Measurements from ENCODE around the gene ZNF48. TPM values are rescaled to one million over a fixed set of nuclear protein-coding genes. Genes with fewer than 3 reads are reported as not detected.

Gene ZNF48
- total RNA-seq, 1 experiment from 2014 or later: 46.3 TPM

GRCh38 chr16:30418350-30419181 is 23.3 kb downstream of the ZNF48 start:
- H3K36me3 ChIP-seq (replicated peaks; ENCODE audit: control insufficient read depth, insufficient read depth, low read length): peaks cover 3% of the 10 kb centered on the region
- H3K27me3 ChIP-seq (ENCODE audit: control insufficient read depth, insufficient read depth, low read length): no peaks in the 10 kb centered on the region
- no peak for DNase-seq
- peak overlapping the region; percentile 60 for H3K4me3 ChIP-seq (ENCODE audit: insufficient read depth, low read depth, low read length)

GRCh38 chr16:30421010-30421409 is 25.8 kb downstream of the ZNF48 start:
- no peak for DNase-seq
- peaks cover 10% of the 10 kb centered on the region for H3K36me3 ChIP-seq (replicated peaks; ENCODE audit: control insufficient read depth, insufficient read depth, low read length)
- no peaks in the 10 kb centered on the region for H3K27me3 ChIP-seq (ENCODE audit: control insufficient read depth, insufficient read depth, low read length)
- no peak overlapping the region for H3K4me3 ChIP-seq (ENCODE audit: insufficient read depth, low read depth, low read length)

GRCh38 chr16:30428055-30428454 is 32.8 kb downstream of the ZNF48 start:
- H3K27me3 ChIP-seq (ENCODE audit: control insufficient read depth, insufficient read depth, low read length): no peaks in the 10 kb centered on the region
- peaks cover 18% of the 10 kb centered on the region for H3K36me3 ChIP-seq (replicated peaks; ENCODE audit: control insufficient read depth, insufficient read depth, low read length)
- no peak for DNase-seq
- no peak overlapping the region for H3K4me3 ChIP-seq (ENCODE audit: insufficient read depth, low read depth, low read length)

GRCh38 chr16:30429418-30429677 is 34.1 kb downstream of the ZNF48 start:
- DNase-seq: no peak
- peaks cover 10% of the 10 kb centered on the region for H3K36me3 ChIP-seq (replicated peaks; ENCODE audit: control insufficient read depth, insufficient read depth, low read length)
- no peaks in the 10 kb centered on the region for H3K27me3 ChIP-seq (ENCODE audit: control insufficient read depth, insufficient read depth, low read length)
- peak overlapping the region; percentile 98 for H3K4me3 ChIP-seq (ENCODE audit: insufficient read depth, low read depth, low read length)

- peak; percentile 97 for DNase-seq
- no peaks in the 10 kb centered on the region for H3K27me3 ChIP-seq (ENCODE audit: control insufficient read depth, insufficient read depth, low read length)
- H3K36me3 ChIP-seq (replicated peaks; ENCODE audit: control insufficient read depth, insufficient read depth, low read length): peaks cover 10% of the 10 kb centered on the region
- H3K4me3 ChIP-seq (ENCODE audit: insufficient read depth, low read depth, low read length): peak within 1 kb of the TSS; percentile 98
Observed at GRCh38 chr16:30429678-30430427, 34.6 kb downstream of the ZNF48 start, which contains the start of gene DCTPP1. Gene DCTPP1 (minus strand): TSS chr16:30430030. CDS start chr16:30429980, 50 bp downstream.

- Histone ChIP-seq H3K4me3 (ENCODE audit: insufficient read depth, low read depth, low read length) (peak overlapping the region; percentile 0; the same call in 1 of the 2 replicates), H3K27me3 (ENCODE audit: control insufficient read depth, insufficient read depth, low read length) (no peaks in the 10 kb centered on the region), H3K36me3 (replicated peaks; ENCODE audit: control insufficient read depth, insufficient read depth, low read length) (peaks cover 10% of the 10 kb centered on the region)
- DNase-seq: no peak
Observed at GRCh38 chr16:30430428-30430970, 35.3 kb downstream of the ZNF48 start.

GRCh38 chr16:30434852-30435251 is 39.6 kb downstream of the ZNF48 start:
- no peaks in the 10 kb centered on the region for H3K36me3 ChIP-seq (replicated peaks; ENCODE audit: control insufficient read depth, insufficient read depth, low read length)
- H3K27me3 ChIP-seq (ENCODE audit: control insufficient read depth, insufficient read depth, low read length): no peaks in the 10 kb centered on the region
- DNase-seq: no peak
- no peak overlapping the region for H3K4me3 ChIP-seq (ENCODE audit: insufficient read depth, low read depth, low read length)

GRCh38 chr16:30437511-30438046 is 42.4 kb downstream of the ZNF48 start:
- no peak for DNase-seq
- H3K4me3 ChIP-seq (ENCODE audit: insufficient read depth, low read depth, low read length): no peak overlapping the region
- no peaks in the 10 kb centered on the region for H3K27me3 ChIP-seq (ENCODE audit: control insufficient read depth, insufficient read depth, low read length)
- H3K36me3 ChIP-seq (replicated peaks; ENCODE audit: control insufficient read depth, insufficient read depth, low read length): no peaks in the 10 kb centered on the region

- DNase-seq: no peak
- Histone ChIP-seq H3K36me3 (replicated peaks; ENCODE audit: control insufficient read depth, insufficient read depth, low read length) (no peaks in the 10 kb centered on the region), H3K27me3 (ENCODE audit: control insufficient read depth, insufficient read depth, low read length) (no peaks in the 10 kb centered on the region), H3K4me3 (ENCODE audit: insufficient read depth, low read depth, low read length) (no peak overlapping the region)
Observed at GRCh38 chr16:30438835-30439234, 43.6 kb downstream of the ZNF48 start.

- no peaks in the 10 kb centered on the region for H3K27me3 ChIP-seq (ENCODE audit: control insufficient read depth, insufficient read depth, low read length)
- H3K36me3 ChIP-seq (replicated peaks; ENCODE audit: control insufficient read depth, insufficient read depth, low read length): no peaks in the 10 kb centered on the region
- H3K4me3 ChIP-seq (ENCODE audit: insufficient read depth, low read depth, low read length): no peak overlapping the region
- no peak for DNase-seq
Observed at GRCh38 chr16:30439720-30440348, 44.6 kb downstream of the ZNF48 start.

GRCh38 chr16:30443631-30444030 is 48.4 kb downstream of the ZNF48 start:
- no peaks in the 10 kb centered on the region for H3K27me3 ChIP-seq (ENCODE audit: control insufficient read depth, insufficient read depth, low read length)
- no peak for DNase-seq
- no peaks in the 10 kb centered on the region for H3K36me3 ChIP-seq (replicated peaks; ENCODE audit: control insufficient read depth, insufficient read depth, low read length)
- H3K4me3 ChIP-seq (ENCODE audit: insufficient read depth, low read depth, low read length): no peak overlapping the region

GRCh38 chr16:30444231-30445148 is 49.3 kb downstream of the ZNF48 start:
- Histone ChIP-seq H3K36me3 (replicated peaks; ENCODE audit: control insufficient read depth, insufficient read depth, low read length) (no peaks in the 10 kb centered on the region), H3K4me3 (ENCODE audit: insufficient read depth, low read depth, low read length) (peak overlapping the region; percentile 77), H3K27me3 (ENCODE audit: control insufficient read depth, insufficient read depth, low read length) (no peaks in the 10 kb centered on the region)
- no peak for DNase-seq

GRCh38 chr16:30445149-30445407 is 49.9 kb downstream of the ZNF48 start:
- Histone ChIP-seq H3K27me3 (ENCODE audit: control insufficient read depth, insufficient read depth, low read length) (no peaks in the 10 kb centered on the region), H3K36me3 (replicated peaks; ENCODE audit: control insufficient read depth, insufficient read depth, low read length) (no peaks in the 10 kb centered on the region), H3K4me3 (ENCODE audit: insufficient read depth, low read depth, low read length) (peak overlapping the region; percentile 77)
- no peak for DNase-seq

Data from H7 (cell line).